ENCODE results near the gene PRICKLE2.

Gene PRICKLE2

GRCh38 chr3:64133987-64134386 is 91.3 kb downstream of the PRICKLE2 start:
- DNase-seq (ENCODE audit: low spot score) (no peak), FAIRE-seq (no peak)

- no peak for FAIRE-seq
- no peak for DNase-seq (ENCODE audit: low spot score)
Observed at GRCh38 chr3:64133272-64133671, 92.0 kb downstream of the PRICKLE2 start.

- FAIRE-seq, result no peak
- DNase-seq (ENCODE audit: low spot score), result no peak
Observed at GRCh38 chr3:64131725-64132469, 93.4 kb downstream of the PRICKLE2 start.

GRCh38 chr3:64130436-64130835 is 94.8 kb downstream of the PRICKLE2 start:
- no peak for FAIRE-seq

GRCh38 chr3:64129581-64129980 is 95.7 kb downstream of the PRICKLE2 start:
- FAIRE-seq (no peak), DNase-seq (ENCODE audit: low spot score) (no peak)

More at GRCh38 chr3:64130436-64130835, 94.8 kb downstream of the PRICKLE2 start:
- no peak for DNase-seq (ENCODE audit: low spot score)

GRCh38 chr3:64129106-64129505 is 96.2 kb downstream of the PRICKLE2 start:
- FAIRE-seq, result no peak
- no peak for DNase-seq (ENCODE audit: low spot score)

GRCh38 chr3:64125561-64125960 is 99.7 kb downstream of the PRICKLE2 start:
- no peak for DNase-seq (ENCODE audit: low spot score)
- FAIRE-seq, result no peak

- no peak for FAIRE-seq
- no peak for DNase-seq (ENCODE audit: low spot score)
Observed at GRCh38 chr3:64123931-64124330, 101.3 kb downstream of the PRICKLE2 start.

GRCh38 chr3:64122476-64122875 is 102.8 kb downstream of the PRICKLE2 start:
- FAIRE-seq, result no peak
- DNase-seq (ENCODE audit: low spot score), result no peak

- no peak for FAIRE-seq
- DNase-seq (ENCODE audit: low spot score), result no peak
Observed at GRCh38 chr3:64121750-64122311, 103.4 kb downstream of the PRICKLE2 start.

- DNase-seq (ENCODE audit: low spot score), result no peak
- FAIRE-seq, result no peak
Observed at GRCh38 chr3:64120876-64121275, 104.4 kb downstream of the PRICKLE2 start.

GRCh38 chr3:64117483-64117882 is 107.8 kb downstream of the PRICKLE2 start:
- DNase-seq (ENCODE audit: low spot score), result no peak
- FAIRE-seq, result no peak

- DNase-seq (ENCODE audit: low spot score) (no peak), FAIRE-seq (no peak)
Observed at GRCh38 chr3:64114651-64115050, 110.6 kb downstream of the PRICKLE2 start.

- DNase-seq (ENCODE audit: low spot score) (no peak), FAIRE-seq (no peak)
Observed at GRCh38 chr3:64111872-64112271, 113.4 kb downstream of the PRICKLE2 start.

- DNase-seq (ENCODE audit: low spot score) (no peak), FAIRE-seq (no peak)
Observed at GRCh38 chr3:64111083-64111482, 114.2 kb downstream of the PRICKLE2 start.

GRCh38 chr3:64110071-64110470 is 115.2 kb downstream of the PRICKLE2 start:
- FAIRE-seq (no peak), DNase-seq (ENCODE audit: low spot score) (no peak)

GRCh38 chr3:64109438-64109837 is 115.8 kb downstream of the PRICKLE2 start:
- DNase-seq (ENCODE audit: low spot score), result peak; percentile 21
- no peak for FAIRE-seq

GRCh38 chr3:64108784-64109317 is 116.4 kb downstream of the PRICKLE2 start:
- no peak for DNase-seq (ENCODE audit: low spot score)
- no peak for FAIRE-seq

- DNase-seq (ENCODE audit: low spot score) (no peak), FAIRE-seq (no peak)
Observed at GRCh38 chr3:64108231-64108630, 117.0 kb downstream of the PRICKLE2 start.

- DNase-seq (ENCODE audit: low spot score) (no peak), FAIRE-seq (no peak)
Observed at GRCh38 chr3:64107190-64107589, 118.1 kb downstream of the PRICKLE2 start.

GRCh38 chr3:64105816-64106215 is 119.5 kb downstream of the PRICKLE2 start:
- FAIRE-seq, result no peak
- DNase-seq (ENCODE audit: low spot score), result no peak

GRCh38 chr3:64104691-64105111 is 120.6 kb downstream of the PRICKLE2 start:
- FAIRE-seq, result no peak
- DNase-seq (ENCODE audit: low spot score), result peak; percentile 17

- FAIRE-seq, result no peak
Observed at GRCh38 chr3:64104006-64104405, 121.3 kb downstream of the PRICKLE2 start.

More at GRCh38 chr3:64104006-64104405, 121.3 kb downstream of the PRICKLE2 start:
- no peak for DNase-seq (ENCODE audit: low spot score)

All from urothelium cell line (cell line).